Measurements from ENCODE around the gene ALG14.
A peak's percentile ranks its signal among the peaks of the same experiment; 100 is the strongest.

The ALG14 gene

GRCh38 chr1:95118710-95119109 is 46.0 kb upstream of the ALG14 start:
- H3F3A ChIP-seq (ENCODE audit: insufficient read depth): no peaks in the 10 kb centered on the region
- no peaks in the 10 kb centered on the region for H3K9me2 ChIP-seq (replicated peaks; ENCODE audit: insufficient read depth, low read length)
- TF ChIP-seq CTCF (IDR thresholded peaks at IDR 0.05; ENCODE audit: insufficient read depth, low read length, poor library complexity, severe bottlenecking): no peak
- no peak for TF ChIP-seq EZH2phosphoT487 (conservative IDR thresholded peaks at IDR 0.05; ENCODE audit: low read length)
- H3K9ac ChIP-seq (ENCODE audit: low read length): no peak overlapping the region
- no peaks in the 10 kb centered on the region for H3K9me3 ChIP-seq (ENCODE audit: insufficient read depth, low read length)
- H3K79me2 ChIP-seq (ENCODE audit: insufficient read depth, low read length): no peaks in the 10 kb centered on the region
- H4K20me1 ChIP-seq (ENCODE audit: low read depth, low read length): no peaks in the 10 kb centered on the region
- no peak overlapping the region for H3K4me2 ChIP-seq (ENCODE audit: low read depth, low read length, poor library complexity, severe bottlenecking)
- H3K27ac ChIP-seq (ENCODE audit: low read depth, low read length): no peak overlapping the region
- H3K36me3 ChIP-seq (ENCODE audit: low read length): no peaks in the 10 kb centered on the region
- H2AFZ ChIP-seq (ENCODE audit: low read depth, low read length, severe bottlenecking): no peak overlapping the region
- no peak overlapping the region for H3K4me3 ChIP-seq (ENCODE audit: insufficient read depth, low read length, poor library complexity, severe bottlenecking)
- H3K27me3 ChIP-seq (ENCODE audit: low read length): no peaks in the 10 kb centered on the region

- no peaks in the 10 kb centered on the region for H3K9me3 ChIP-seq (ENCODE audit: insufficient read depth, low read length)
- peak overlapping the region; percentile 87 for H3K4me2 ChIP-seq (ENCODE audit: low read depth, low read length, poor library complexity, severe bottlenecking)
- no peaks in the 10 kb centered on the region for H3F3A ChIP-seq (ENCODE audit: insufficient read depth)
- H3K9me2 ChIP-seq (replicated peaks; ENCODE audit: insufficient read depth, low read length): no peaks in the 10 kb centered on the region
- TF ChIP-seq CTCF (IDR thresholded peaks at IDR 0.05; ENCODE audit: insufficient read depth, low read length, poor library complexity, severe bottlenecking): no peak
- no peak for TF ChIP-seq EZH2phosphoT487 (conservative IDR thresholded peaks at IDR 0.05; ENCODE audit: low read length)
- no peaks in the 10 kb centered on the region for H3K36me3 ChIP-seq (ENCODE audit: low read length)
- no peak overlapping the region for H3K27ac ChIP-seq (ENCODE audit: low read depth, low read length)
- peak overlapping the region; percentile 55; the same call in 1 of the 2 replicates for H3K9ac ChIP-seq (ENCODE audit: low read length)
- H3K79me2 ChIP-seq (ENCODE audit: insufficient read depth, low read length): no peaks in the 10 kb centered on the region
- peak overlapping the region; percentile 62 for H3K4me3 ChIP-seq (ENCODE audit: insufficient read depth, low read length, poor library complexity, severe bottlenecking)
- no peaks in the 10 kb centered on the region for H4K20me1 ChIP-seq (ENCODE audit: low read depth, low read length)
- no peak overlapping the region for H2AFZ ChIP-seq (ENCODE audit: low read depth, low read length, severe bottlenecking)
- H3K27me3 ChIP-seq (ENCODE audit: low read length): no peaks in the 10 kb centered on the region
Measured at GRCh38 chr1:95118067-95118499, 45.3 kb upstream of the ALG14 start.

GRCh38 chr1:95117207-95118066 is 44.7 kb upstream of the ALG14 start, which contains the start of gene TLCD4:
Gene TLCD4, plus strand, starts transcription at chr1:95117355. Its CDS starts 26,547 bp downstream, at chr1:95143902.
- H3F3A ChIP-seq (ENCODE audit: insufficient read depth): no peaks in the 10 kb centered on the region
- no peaks in the 10 kb centered on the region for H4K20me1 ChIP-seq (ENCODE audit: low read depth, low read length)
- H3K9me2 ChIP-seq (replicated peaks; ENCODE audit: insufficient read depth, low read length): no peaks in the 10 kb centered on the region
- H3K27me3 ChIP-seq (ENCODE audit: low read length): no peaks in the 10 kb centered on the region
- peak within 1 kb of the TSS; percentile 55 for H3K9ac ChIP-seq (ENCODE audit: low read length)
- no peaks in the 10 kb centered on the region for H3K79me2 ChIP-seq (ENCODE audit: insufficient read depth, low read length)
- H3K4me2 ChIP-seq (ENCODE audit: low read depth, low read length, poor library complexity, severe bottlenecking): peak within 1 kb of the TSS; percentile 87
- peak within 1 kb of the TSS; percentile 93 for H2AFZ ChIP-seq (ENCODE audit: low read depth, low read length, severe bottlenecking)
- H3K36me3 ChIP-seq (ENCODE audit: low read length): no peaks in the 10 kb centered on the region
- TF ChIP-seq CTCF (IDR thresholded peaks at IDR 0.05; ENCODE audit: insufficient read depth, low read length, poor library complexity, severe bottlenecking) (no peak), EZH2phosphoT487 (conservative IDR thresholded peaks at IDR 0.05; ENCODE audit: low read length) (no peak)
- H3K27ac ChIP-seq (ENCODE audit: low read depth, low read length): no peak within 1 kb of the TSS
- H3K9me3 ChIP-seq (ENCODE audit: insufficient read depth, low read length): no peaks in the 10 kb centered on the region
- peak within 1 kb of the TSS; percentile 62 for H3K4me3 ChIP-seq (ENCODE audit: insufficient read depth, low read length, poor library complexity, severe bottlenecking)
